Pericardium fibroblast (primary cell): ENCODE data around the gene COL6A5. TPM values are rescaled to one million over a fixed set of nuclear protein-coding genes. Genes with fewer than 3 reads are reported as not detected.

Source experiments
- total RNA-seq: library from RNA; depleted of rRNA; stranded (reverse); fragments of >200 nt; gene quantifications from 2 replicates; pipeline ENCODE4 v1.2.3, GENCODE V29; 2015

The COL6A5 gene, protein sequence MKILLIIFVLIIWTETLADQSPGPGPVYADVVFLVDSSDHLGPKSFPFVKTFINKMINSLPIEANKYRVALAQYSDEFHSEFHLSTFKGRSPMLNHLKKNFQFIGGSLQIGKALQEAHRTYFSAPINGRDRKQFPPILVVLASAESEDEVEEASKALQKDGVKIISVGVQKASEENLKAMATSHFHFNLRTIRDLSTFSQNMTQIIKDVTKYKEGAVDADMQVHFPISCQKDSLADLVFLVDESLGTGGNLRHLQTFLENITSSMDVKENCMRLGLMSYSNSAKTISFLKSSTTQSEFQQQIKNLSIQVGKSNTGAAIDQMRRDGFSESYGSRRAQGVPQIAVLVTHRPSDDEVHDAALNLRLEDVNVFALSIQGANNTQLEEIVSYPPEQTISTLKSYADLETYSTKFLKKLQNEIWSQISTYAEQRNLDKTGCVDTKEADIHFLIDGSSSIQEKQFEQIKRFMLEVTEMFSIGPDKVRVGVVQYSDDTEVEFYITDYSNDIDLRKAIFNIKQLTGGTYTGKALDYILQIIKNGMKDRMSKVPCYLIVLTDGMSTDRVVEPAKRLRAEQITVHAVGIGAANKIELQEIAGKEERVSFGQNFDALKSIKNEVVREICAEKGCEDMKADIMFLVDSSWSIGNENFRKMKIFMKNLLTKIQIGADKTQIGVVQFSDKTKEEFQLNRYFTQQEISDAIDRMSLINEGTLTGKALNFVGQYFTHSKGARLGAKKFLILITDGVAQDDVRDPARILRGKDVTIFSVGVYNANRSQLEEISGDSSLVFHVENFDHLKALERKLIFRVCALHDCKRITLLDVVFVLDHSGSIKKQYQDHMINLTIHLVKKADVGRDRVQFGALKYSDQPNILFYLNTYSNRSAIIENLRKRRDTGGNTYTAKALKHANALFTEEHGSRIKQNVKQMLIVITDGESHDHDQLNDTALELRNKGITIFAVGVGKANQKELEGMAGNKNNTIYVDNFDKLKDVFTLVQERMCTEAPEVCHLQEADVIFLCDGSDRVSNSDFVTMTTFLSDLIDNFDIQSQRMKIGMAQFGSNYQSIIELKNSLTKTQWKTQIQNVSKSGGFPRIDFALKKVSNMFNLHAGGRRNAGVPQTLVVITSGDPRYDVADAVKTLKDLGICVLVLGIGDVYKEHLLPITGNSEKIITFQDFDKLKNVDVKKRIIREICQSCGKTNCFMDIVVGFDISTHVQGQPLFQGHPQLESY (N-terminal part only)
- total RNA-seq: not detected in 2 replicates

DNA sequence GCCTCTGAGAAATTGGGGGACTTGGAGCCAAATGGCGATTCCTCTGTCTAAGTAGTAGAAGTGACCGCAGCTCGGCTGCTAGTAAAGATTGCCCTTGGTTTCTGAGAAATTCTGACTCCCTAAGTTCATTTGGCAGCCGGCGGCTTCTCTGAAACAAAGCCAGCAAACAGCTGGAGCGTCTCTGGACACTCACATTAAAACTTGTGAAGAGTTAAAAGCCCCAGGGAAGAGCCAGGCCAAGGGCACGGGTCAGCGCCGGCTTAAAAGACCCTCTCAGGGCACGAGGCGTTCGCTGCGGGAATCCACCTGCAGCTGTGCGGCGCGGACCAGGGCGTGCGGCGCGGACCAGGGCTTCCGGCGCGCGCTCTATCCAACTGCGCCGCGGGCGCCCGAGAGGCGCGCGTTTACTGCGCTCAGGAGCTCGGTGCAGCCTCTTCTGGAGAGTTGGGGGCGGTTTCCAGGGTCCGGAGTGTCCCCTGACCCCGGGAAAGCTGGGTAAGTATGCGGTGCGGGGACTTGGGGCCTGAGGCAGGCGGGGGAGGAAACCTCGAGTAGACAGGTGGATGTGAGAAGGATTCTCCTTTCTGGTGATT lies at the start of gene COL6A5:
COL6A5 (plus strand) TSS at position 186 of the 593 bp plus-strand sequence. CDS start 27,967 bp downstream, outside the sequence.

DNA sequence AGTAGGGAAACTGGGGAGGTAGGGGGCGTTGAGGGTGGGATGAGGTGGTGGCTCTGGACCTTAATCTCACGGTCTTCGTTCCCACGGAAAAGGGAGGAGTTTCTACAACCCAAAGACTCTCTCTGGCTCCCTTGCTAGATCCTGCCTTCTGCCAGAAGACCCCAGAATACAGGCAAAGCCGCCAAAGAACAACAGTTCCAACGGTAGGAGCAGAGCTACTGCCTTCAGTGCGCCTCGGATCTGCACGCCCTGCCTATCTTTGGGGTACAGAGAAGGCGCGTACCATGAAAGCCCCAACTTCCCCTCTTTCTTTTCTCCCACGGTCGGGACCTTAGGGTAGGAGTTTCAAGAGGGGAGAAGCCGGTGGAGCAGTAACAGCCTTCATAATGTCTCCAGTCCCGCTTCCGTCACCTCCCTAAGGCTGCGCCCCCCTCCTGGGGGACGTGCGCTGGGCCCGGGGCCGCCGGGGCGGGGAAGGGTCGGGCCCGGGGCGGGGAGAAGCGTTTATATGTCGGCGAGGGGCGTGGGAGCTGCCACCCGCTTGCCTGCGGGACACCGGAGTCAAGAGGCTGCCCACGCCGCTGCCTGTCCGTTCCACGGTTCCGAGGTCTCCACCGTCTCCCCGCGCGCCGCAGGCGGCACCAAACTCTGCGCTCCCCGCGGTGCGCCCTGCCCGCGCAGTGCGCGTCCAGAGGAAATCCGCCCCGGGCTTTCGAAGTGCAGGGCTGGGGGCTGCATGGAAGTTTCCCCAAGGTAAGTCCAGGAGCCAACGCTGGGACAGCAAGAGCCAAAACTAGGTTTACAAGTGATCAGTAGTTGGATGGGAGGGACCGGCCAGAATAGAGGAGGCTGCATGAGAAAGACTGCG lies 171.4 kb downstream of the COL6A5 start, which contains the start of gene COL6A6:
COL6A6 (plus strand) TSS at position 533 of the 868 bp plus-strand sequence. CDS start 43,188 bp downstream, outside the sequence.

Other genes with a start within 250 kb of the COL6A5 start
- gene COL6A6, start 171.5 kb downstream of the COL6A5 start, total RNA-seq: 0.26 and 5.0 TPM in 2 replicates